ENCODE results near the gene PRPF4.
A peak's percentile ranks its signal among the peaks of the same experiment; 100 is the strongest.

GRCh38 chr9:113274474-113275156 lies 843 bp upstream of the PRPF4 start:
- peak; percentile 57 for TF ChIP-seq CTCF (IDR thresholded peaks at IDR 0.05; ENCODE audit: low read depth, low read length)
- no peak for TF ChIP-seq POLR2A (IDR thresholded peaks at IDR 0.05; ENCODE audit: extremely low read depth, insufficient read length)

Data from NB4 (cell line).